22Rv1 (cell line): ENCODE results near the gene MAPT.

Source experiments
- H3K27ac ChIP-seq: fragments of 450-650 bp; 2 replicates; pipeline ENCODE4 v1.5.1; 2017
- CTCF ChIP-seq: fragments of 450-650 bp; IDR thresholded peaks from 2 replicates; pipeline ENCODE4 v1.5.1; 2017; ENCODE audit warnings: mild to moderate bottlenecking
- ZFX ChIP-seq: fragments of 450-650 bp; IDR thresholded peaks from 2 replicates; pipeline ENCODE4 v1.6.1; 2017; ENCODE audit warnings: antibody characterized with exemption, borderline replicate concordance

MAPT gene

GRCh38 chr17:45948881-45949624, 54.7 kb downstream of the MAPT start:
- TF ChIP-seq CTCF (peak; percentile 82), ZFX (no peak)
- H3K27ac ChIP-seq = no peak overlapping the region

GRCh38 chr17:45949755-45950320, 55.5 kb downstream of the MAPT start:
- no peak for TF ChIP-seq CTCF
- no peak for TF ChIP-seq ZFX
- no peak overlapping the region for H3K27ac ChIP-seq

GRCh38 chr17:45950888-45951287, 56.5 kb downstream of the MAPT start:
- no peak overlapping the region for H3K27ac ChIP-seq
- TF ChIP-seq ZFX = no peak
- no peak for TF ChIP-seq CTCF

GRCh38 chr17:45951403-45951802, 57.0 kb downstream of the MAPT start:
- TF ChIP-seq ZFX = no peak
- TF ChIP-seq CTCF = no peak
- H3K27ac ChIP-seq = no peak overlapping the region

GRCh38 chr17:45951941-45952340, 57.6 kb downstream of the MAPT start:
- TF ChIP-seq CTCF = no peak
- TF ChIP-seq ZFX = no peak
- no peak overlapping the region for H3K27ac ChIP-seq

GRCh38 chr17:45952814-45953320, 58.5 kb downstream of the MAPT start:
- TF ChIP-seq ZFX (no peak), CTCF (no peak)
- no peak overlapping the region for H3K27ac ChIP-seq

GRCh38 chr17:45953561-45953960, 59.2 kb downstream of the MAPT start:
- TF ChIP-seq ZFX (no peak), CTCF (no peak)
- no peak overlapping the region for H3K27ac ChIP-seq
